ENCODE results near the gene MAP1S. TPM values are rescaled to one million over a fixed set of nuclear protein-coding genes. Genes with fewer than 3 reads are reported as not detected.

MAP1S gene
- total RNA-seq, 4 donors from 2014 or later, result 20.0 to 61.5 (median 35.1) TPM

DNA sequence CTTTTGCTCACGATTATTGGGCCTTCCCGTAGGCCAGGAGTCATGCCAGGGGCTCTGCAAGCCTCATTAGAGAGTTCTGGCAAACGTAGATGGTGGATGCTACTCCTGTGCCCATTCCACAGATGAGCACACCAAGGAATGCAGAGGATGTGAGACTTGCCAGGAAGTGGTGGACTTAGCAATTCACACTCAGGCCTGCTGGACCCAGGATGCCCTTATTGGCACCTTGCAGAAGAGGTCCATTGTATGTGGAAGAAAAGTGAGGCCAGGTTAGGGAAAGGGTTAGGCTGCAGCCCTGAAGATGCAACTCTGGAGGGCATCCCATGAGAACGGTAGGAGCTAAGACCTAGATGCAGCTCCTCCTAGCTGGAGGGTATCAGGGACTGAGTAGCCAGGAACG, 37.0 kb upstream of the MAP1S start:
- Histone ChIP-seq H3K4me3 (no peak overlapping the region), H3K36me3 (no peaks in the 10 kb centered on the region), H3K27ac (no peak overlapping the region), H3K4me1 (peaks cover 7 to 17% of the 10 kb centered on the region in 2 donors), H3K27me3 (peaks cover 20 to 54% (median 33%) of the 10 kb centered on the region in 3 donors), H3K9me3 (no peaks in the 10 kb centered on the region)
- in situ Hi-C loops (cut with MboI; ENCODE audit: low sequenced_read_pairs in 4 of 4), result no loop called here
- no peak for DNase-seq
- no peak for ATAC-seq
- intact Hi-C loops (cut with DNase I; ENCODE audit: low total_unique reads), result no loop called here
- TF ChIP-seq POLR2A (IDR thresholded peaks at IDR 0.05), result no peak
- TF ChIP-seq, protein P1, sequence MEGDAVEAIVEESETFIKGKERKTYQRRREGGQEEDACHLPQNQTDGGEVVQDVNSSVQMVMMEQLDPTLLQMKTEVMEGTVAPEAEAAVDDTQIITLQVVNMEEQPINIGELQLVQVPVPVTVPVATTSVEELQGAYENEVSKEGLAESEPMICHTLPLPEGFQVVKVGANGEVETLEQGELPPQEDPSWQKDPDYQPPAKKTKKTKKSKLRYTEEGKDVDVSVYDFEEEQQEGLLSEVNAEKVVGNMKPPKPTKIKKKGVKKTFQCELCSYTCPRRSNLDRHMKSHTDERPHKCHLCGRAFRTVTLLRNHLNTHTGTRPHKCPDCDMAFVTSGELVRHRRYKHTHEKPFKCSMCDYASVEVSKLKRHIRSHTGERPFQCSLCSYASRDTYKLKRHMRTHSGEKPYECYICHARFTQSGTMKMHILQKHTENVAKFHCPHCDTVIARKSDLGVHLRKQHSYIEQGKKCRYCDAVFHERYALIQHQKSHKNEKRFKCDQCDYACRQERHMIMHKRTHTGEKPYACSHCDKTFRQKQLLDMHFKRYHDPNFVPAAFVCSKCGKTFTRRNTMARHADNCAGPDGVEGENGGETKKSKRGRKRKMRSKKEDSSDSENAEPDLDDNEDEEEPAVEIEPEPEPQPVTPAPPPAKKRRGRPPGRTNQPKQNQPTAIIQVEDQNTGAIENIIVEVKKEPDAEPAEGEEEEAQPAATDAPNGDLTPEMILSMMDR (IDR thresholded peaks at IDR 0.05 in 4 of 5, conservative IDR thresholded peaks at IDR 0.05 in 1 of 5), result no peak

DNA sequence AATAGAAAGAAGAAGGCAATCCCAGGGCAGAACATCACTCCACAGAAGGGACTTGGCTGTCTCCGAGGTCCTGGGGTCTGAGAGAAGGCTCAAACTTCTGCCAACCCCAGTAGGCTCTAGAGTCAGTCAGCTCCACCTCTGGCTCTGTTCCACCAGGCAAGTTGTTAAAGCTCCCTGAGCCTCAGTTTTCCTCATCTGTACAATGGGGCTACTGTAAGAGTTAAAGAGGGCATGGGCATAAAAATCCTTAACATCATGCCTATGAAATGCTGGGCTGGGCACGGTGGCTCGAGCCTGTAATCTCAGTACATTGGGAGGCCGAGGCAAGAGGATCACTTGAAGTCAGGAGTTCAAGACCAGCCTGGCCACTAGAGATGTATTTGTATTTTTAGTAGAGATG, 36.2 kb upstream of the MAP1S start:
- no peak for TF ChIP-seq POLR2A (IDR thresholded peaks at IDR 0.05)
- TF ChIP-seq, protein P1 (IDR thresholded peaks at IDR 0.05 in 4 of 5, conservative IDR thresholded peaks at IDR 0.05 in 1 of 5), result no peak
- H3K9me3 ChIP-seq, result no peaks in the 10 kb centered on the region
- peaks cover 27 to 62% (median 41%) of the 10 kb centered on the region in 3 donors for H3K27me3 ChIP-seq
- intact Hi-C loops (cut with DNase I; ENCODE audit: low total_unique reads), result no loop called here
- no peaks in the 10 kb centered on the region for H3K36me3 ChIP-seq
- no peak overlapping the region for H3K4me3 ChIP-seq
- ATAC-seq (no peak), DNase-seq (no peak)
- peaks cover 7 to 17% of the 10 kb centered on the region in 2 donors for H3K4me1 ChIP-seq
- no peak overlapping the region for H3K27ac ChIP-seq
- in situ Hi-C loops (cut with MboI; ENCODE audit: low sequenced_read_pairs in 4 of 4), result no loop called here

DNA sequence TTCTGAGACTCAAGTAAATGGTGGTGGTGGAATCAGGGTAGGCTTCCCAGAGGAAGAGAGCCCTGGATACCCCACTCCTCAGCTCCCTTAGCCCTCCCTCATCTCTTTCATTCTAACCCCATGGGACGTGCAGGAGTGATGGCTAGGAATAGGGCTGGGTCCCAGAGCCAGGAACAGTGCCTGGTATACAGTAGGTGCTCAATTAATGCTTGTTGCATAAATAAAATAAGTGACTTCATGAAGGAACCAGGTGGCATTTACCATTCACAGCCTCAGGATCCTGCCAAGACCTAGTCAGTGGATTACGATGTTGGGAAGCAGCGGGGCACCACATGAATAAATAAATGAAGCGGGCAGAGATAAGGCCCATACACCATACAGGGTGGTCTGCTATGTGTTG, 35.0 kb upstream of the MAP1S start:
- in situ Hi-C loops (cut with MboI; ENCODE audit: low sequenced_read_pairs in 4 of 4), result no loop called here

DNA sequence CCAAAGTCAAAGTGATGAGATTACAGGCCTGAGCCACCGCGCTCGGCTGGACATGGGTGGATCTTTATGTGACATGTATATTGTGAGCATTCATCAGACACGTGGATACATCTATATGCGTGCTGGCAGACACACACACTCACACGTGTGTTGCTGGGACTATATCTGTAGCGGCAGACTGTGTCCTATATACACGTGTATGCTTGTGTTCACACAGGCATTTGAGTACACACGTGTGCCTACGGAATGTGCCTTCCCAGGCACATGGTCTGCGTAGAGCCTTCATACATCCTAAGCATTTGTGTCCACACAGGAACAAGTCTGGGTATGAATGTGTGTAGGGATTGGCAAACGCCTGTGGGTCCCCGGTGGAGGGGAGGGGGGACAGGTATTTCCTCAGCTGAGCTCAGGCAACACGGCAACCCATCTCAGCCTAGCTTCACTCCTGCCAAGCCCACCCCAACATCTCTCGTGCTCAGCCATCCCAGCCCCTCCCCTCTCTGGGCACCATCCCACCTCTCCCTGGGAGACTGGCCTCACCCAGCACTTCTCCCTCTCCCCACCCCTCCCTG, 33.7 kb upstream of the MAP1S start:
- H3K4me1 ChIP-seq, result peaks cover 0 to 6% of the 10 kb centered on the region in 2 donors
- H3K27ac ChIP-seq, result no peak overlapping the region
- H3K4me3 ChIP-seq, result no peak overlapping the region
- in situ Hi-C loops (cut with MboI; ENCODE audit: low sequenced_read_pairs in 4 of 4), result no loop called here
- no peaks in the 10 kb centered on the region for H3K9me3 ChIP-seq
- TF ChIP-seq, protein P1 (IDR thresholded peaks at IDR 0.05 in 4 of 5, conservative IDR thresholded peaks at IDR 0.05 in 1 of 5), result no peak
- no peak for TF ChIP-seq POLR2A (IDR thresholded peaks at IDR 0.05)
- intact Hi-C loops (cut with DNase I; ENCODE audit: low total_unique reads), result no loop called here
- no peak for DNase-seq
- H3K36me3 ChIP-seq, result no peaks in the 10 kb centered on the region
- ATAC-seq, result no peak
- H3K27me3 ChIP-seq, result peaks cover 30 to 71% (median 54%) of the 10 kb centered on the region in 3 donors

More for the DNA sequence above, 35.0 kb upstream of the MAP1S start:
- ATAC-seq (no peak), DNase-seq (no peak)
- intact Hi-C loops (cut with DNase I; ENCODE audit: low total_unique reads), result no loop called here
- Histone ChIP-seq H3K27ac (no peak overlapping the region), H3K9me3 (no peaks in the 10 kb centered on the region), H3K27me3 (peaks cover 29 to 74% (median 47%) of the 10 kb centered on the region in 3 donors), H3K4me3 (no peak overlapping the region), H3K36me3 (no peaks in the 10 kb centered on the region), H3K4me1 (peaks cover 7 to 17% of the 10 kb centered on the region in 2 donors)
- no peak for TF ChIP-seq POLR2A (IDR thresholded peaks at IDR 0.05)
- TF ChIP-seq, protein P1 (IDR thresholded peaks at IDR 0.05 in 4 of 5, conservative IDR thresholded peaks at IDR 0.05 in 1 of 5), result no peak

Data from gastrocnemius medialis (tissue), 4 donors.